GM20000 (cell line): ENCODE data around the gene RBM28.

Experiments
- DNase-seq: peaks from one replicate; pipeline ENCODE4 v3.0.0; 2012; ENCODE audit warnings: low spot score
- TF ChIP-seq, protein P1 (sequence below): IDR thresholded peaks from 2 replicates; pipeline ENCODE4 v1.5.1; 2012; ENCODE audit warnings: mild to moderate bottlenecking, control low read depth; ENCODE audit errors: extremely low read depth, missing control alignments

RBM28 gene

DNA sequence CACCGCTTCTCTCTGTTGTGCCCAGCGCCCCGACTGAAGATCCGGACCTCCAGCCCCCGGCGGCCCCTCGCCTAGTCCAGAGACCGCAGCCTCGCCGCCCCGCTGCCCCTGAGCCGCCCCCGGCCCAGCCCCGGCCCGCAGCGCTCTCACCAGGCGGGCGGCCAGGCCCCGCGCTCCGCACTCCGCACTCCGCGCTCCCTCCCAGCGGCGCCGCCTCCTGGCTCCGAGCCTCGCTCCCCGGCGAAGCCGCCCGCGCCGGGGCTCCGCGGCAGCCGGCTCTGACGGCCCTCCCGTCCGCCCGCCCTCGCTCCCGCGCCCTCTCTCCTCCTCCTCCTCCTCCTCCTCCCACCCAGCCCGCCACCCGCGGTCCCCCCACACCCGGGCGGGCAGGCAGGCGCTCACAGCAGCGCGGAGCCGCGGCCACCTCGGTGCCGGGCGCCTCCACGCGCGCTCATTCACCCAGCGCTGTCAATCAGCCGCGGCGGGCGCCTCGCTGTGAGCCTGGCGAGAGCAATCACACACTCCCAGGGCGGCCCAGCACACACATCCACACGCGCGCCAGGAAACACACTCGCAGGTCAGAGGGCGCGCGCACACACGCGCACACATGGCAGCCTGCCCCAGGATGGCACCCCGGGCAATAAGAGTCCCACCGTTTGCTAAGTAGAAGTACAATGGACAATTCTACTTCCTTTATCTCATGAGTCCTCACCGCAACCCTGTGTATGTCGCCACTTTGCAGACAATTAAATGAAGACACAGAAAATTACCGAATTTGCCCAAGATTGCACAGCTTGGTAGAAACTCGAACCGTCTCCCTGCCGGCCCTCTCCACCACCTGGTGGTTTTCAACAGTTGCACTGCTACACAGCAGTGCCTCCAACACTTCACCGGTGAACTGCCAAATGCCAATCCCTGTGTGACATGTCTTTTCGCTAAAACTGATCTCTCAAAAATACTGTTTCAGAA lies 18.0 kb upstream of the RBM28 start, which contains the start of gene PRRT4:
Gene PRRT4, minus strand, starts transcription at position 280 of the 969 bp plus-strand sequence.
- TF ChIP-seq, protein P1, sequence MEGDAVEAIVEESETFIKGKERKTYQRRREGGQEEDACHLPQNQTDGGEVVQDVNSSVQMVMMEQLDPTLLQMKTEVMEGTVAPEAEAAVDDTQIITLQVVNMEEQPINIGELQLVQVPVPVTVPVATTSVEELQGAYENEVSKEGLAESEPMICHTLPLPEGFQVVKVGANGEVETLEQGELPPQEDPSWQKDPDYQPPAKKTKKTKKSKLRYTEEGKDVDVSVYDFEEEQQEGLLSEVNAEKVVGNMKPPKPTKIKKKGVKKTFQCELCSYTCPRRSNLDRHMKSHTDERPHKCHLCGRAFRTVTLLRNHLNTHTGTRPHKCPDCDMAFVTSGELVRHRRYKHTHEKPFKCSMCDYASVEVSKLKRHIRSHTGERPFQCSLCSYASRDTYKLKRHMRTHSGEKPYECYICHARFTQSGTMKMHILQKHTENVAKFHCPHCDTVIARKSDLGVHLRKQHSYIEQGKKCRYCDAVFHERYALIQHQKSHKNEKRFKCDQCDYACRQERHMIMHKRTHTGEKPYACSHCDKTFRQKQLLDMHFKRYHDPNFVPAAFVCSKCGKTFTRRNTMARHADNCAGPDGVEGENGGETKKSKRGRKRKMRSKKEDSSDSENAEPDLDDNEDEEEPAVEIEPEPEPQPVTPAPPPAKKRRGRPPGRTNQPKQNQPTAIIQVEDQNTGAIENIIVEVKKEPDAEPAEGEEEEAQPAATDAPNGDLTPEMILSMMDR = no peak
- peak; percentile 74 for DNase-seq

DNA sequence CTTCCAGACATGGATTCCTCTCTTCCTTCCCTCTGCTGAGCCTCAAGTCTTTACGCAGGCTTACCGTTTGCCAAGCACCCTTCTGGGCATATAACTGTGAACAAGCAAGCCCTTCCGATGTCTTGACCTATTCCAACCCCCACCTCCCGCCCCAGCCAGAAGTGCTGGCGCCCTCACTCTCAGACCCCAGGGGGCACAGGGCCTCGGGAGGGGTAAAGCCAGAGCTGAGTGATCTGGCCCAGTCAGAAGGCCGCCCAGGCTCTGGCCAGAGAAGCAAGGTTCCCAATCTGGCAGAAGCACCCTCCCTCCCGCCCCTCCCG lies 16.6 kb upstream of the RBM28 start:
- TF ChIP-seq, protein P1 = no peak
- no peak for DNase-seq

DNA sequence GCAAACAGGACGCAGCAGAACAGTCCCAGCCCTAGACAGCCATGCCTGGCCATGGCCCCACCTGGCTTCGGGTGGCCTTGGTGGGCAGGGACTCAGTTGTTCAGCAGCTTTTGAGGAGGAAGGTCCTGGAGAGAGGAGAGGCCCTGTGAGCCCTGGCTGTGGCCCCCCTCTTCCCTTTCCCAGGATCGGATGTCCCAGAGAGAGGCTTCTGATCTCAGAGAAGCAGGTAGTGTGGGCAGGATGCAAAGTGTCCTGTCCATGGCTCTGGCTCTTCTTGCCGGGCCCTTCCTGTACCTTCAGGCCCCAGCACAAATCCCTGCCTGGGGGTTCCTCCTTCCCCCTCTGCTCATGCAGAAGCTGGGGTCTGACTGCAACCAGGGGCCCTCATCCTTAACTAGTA lies 16.2 kb upstream of the RBM28 start:
- TF ChIP-seq, protein P1 = no peak
- no peak for DNase-seq

DNA sequence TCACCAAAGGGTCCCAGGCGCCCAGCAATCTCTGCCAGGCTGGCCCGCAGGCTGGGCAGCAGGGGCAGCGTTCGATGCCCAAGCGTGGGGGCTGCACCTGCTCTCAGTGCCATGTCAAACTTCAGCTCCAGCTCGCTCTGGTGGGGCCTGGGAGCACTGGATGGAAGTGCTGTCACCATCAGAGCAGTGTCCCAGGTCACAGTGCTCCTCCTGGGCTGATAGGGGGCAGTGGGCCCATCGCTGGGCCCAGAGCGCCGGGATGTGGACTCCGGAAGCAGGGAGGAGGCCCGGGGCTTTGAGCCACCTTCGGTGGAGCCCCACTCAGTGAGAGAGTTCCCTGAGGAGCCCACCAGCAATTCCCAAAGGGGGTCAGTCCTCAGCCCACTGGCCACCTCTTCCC lies 15.6 kb upstream of the RBM28 start:
- TF ChIP-seq, protein P1 = no peak
- no peak for DNase-seq

DNA sequence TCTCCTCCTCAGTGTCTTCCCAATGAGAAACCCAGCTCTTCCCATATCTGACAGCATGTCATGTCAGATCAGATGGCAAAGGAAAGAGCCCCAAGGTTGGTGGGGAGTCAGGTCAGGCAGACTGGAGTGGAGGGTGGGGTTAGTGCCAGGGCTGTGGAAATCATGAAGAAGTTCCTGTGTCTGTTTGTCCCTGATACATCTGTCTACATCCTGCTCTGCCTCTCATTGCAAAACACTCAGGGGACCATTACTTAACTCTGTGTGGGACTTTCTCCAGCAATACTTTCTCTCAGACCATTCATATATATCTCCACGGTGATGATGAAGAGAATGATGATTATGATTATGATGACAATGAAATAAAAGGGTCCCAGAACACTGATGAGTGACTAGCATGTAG lies 14.5 kb upstream of the RBM28 start:
- TF ChIP-seq, protein P1 = no peak
- DNase-seq = no peak

DNA sequence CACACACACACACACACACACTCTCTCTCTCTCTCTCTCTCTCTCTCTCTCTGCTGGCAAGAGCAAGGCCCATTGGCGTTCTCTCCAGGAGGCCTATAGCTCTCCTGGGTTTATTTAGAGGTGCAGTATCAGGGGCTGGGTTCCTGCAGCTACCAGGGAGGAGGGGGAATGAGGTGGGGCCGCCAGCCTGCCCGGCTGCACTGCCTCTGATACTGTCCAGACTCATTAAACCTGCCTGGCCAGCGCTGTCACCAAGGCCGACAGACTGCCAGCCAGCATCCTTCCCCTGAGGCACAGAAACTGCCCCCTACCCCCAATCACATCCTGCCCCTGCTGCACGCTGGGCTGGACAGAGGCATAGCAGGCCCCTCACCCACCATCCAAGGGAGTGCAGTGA lies 13.5 kb upstream of the RBM28 start:
- TF ChIP-seq, protein P1 = no peak
- DNase-seq = no peak

DNA sequence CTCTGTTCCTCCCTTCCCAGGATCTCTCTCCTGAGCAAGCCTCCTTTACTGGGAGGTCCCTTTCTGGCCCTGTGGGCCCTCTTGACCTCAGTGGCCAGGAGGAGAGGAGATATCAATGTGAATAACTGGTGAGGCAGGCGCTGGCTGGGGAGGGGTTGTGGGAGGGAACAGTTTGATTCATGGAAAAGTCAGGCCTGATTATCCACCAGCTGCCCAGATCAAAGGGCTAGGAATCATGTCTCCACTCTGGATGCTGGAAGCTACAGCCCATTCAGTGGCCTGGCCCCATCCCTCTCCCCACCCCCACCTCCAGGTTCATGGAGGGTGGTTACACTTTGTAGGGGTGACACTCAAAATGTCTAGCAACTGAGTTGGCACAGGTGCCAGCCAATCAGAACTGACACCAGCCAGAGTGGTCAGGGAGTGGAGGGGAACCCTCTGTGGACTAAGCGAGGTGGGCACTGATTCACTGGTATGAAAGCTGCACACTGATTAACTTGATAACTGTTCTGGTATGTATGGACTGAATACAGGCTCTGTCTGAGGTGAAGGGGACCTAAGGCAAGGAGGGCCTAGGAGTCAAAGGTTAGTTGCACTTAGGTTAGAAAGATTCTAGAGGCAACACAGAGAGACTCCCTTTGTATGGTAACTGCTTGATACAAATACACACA lies 13.0 kb upstream of the RBM28 start:
- no peak for DNase-seq
- TF ChIP-seq, protein P1 = no peak
